ENCODE results near the gene PPP1R2C.

The PPP1R2C gene

DNA sequence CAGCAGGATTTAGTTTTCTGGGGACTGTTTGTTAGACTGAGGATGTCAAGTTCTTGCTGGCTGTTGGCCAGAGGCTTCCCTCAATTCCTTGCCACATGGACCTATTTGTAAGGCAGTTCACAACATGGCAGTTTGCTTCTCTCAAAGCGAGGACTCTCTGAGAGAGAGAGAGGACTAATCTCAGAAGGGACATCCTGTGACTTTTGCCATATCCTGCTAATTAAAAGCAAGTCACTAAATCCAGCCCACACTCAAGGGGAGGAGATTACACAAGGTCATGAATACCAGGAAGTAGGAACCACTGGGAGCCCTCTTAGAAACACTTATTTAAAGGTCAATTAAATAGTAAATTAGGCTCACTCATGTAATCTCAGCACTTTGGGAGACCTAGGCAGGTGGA is 38.2 kb downstream of the PPP1R2C start:
- ChIA-PET POLR2A (ENCODE audit: low non-redundant PET) (no interaction called here), CTCF (no interaction called here)
- no peak for DNase-seq (ENCODE audit: low spot score)
- TF ChIP-seq, protein P1, sequence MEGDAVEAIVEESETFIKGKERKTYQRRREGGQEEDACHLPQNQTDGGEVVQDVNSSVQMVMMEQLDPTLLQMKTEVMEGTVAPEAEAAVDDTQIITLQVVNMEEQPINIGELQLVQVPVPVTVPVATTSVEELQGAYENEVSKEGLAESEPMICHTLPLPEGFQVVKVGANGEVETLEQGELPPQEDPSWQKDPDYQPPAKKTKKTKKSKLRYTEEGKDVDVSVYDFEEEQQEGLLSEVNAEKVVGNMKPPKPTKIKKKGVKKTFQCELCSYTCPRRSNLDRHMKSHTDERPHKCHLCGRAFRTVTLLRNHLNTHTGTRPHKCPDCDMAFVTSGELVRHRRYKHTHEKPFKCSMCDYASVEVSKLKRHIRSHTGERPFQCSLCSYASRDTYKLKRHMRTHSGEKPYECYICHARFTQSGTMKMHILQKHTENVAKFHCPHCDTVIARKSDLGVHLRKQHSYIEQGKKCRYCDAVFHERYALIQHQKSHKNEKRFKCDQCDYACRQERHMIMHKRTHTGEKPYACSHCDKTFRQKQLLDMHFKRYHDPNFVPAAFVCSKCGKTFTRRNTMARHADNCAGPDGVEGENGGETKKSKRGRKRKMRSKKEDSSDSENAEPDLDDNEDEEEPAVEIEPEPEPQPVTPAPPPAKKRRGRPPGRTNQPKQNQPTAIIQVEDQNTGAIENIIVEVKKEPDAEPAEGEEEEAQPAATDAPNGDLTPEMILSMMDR (conservative IDR thresholded peaks at IDR 0.05; ENCODE audit: low read depth) = no peak
- H3K27ac ChIP-seq = no peak overlapping the region

DNA sequence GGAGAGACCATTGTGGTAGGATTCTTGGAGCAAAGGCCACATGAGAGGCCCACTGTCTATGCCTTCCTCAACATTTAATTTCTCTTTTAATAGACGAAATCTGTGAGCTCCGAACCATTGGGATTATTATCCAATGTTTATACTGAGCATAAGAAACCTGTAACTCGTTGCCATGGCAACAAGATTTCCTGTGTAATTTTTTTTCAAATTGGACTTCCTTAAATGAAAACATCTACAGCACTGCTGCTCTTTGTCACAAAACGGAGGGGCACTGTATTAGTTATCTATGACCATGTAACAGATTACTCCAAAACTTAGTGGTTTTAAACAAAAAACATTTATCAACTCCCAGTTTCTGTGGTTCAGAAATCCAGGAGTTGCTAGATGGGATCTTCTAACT is 38.7 kb downstream of the PPP1R2C start:
- CTCF ChIA-PET = no interaction called here
- TF ChIP-seq, protein P1 (conservative IDR thresholded peaks at IDR 0.05; ENCODE audit: low read depth) = no peak
- POLR2A ChIA-PET (ENCODE audit: low non-redundant PET) = no interaction called here
- no peak overlapping the region for H3K27ac ChIP-seq
- DNase-seq (ENCODE audit: low spot score) = no peak

DNA sequence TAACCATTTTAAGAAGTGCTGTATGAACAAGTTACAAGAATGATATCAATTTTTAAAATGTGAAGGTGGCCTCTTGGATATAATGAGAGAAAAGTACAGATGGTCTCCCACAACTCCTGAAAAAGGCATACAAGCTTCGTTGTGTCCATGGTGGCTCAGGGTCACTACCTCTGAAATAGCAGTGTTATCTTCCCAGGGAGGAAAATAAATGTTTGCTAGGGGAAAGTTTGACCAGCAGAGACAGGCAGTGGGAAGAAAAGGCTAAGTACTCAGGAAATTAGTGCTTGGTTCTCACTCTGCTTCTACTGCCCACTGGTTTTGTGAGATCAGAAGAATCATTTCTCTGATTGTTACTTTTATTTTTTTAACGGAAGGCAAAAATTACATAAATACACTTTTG is 39.4 kb downstream of the PPP1R2C start:
- POLR2A ChIA-PET (ENCODE audit: low non-redundant PET) = no interaction called here
- no peak overlapping the region for H3K27ac ChIP-seq
- CTCF ChIA-PET = no interaction called here
- TF ChIP-seq, protein P1 (conservative IDR thresholded peaks at IDR 0.05; ENCODE audit: low read depth) = no peak
- DNase-seq (ENCODE audit: low spot score) = no peak

DNA sequence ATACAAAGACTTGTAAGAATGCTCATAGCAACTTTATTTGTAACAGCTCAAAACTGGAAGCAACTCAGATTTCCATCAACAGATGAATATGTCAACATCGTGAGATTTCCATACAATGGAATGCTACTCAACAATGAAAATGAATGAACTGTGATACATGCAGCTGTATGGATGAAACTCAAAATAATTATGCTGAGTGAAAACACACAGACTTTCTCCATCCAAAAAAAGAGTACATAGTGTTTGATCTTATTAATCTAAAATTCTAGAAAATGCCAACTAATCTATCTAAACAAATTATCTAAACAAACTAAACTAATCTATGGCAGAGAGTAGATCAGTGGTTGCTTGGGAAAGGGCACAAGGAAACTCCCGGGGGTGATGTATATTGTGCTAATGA is 42.7 kb downstream of the PPP1R2C start:
- no peak for DNase-seq (ENCODE audit: low spot score)
- TF ChIP-seq, protein P1 (conservative IDR thresholded peaks at IDR 0.05; ENCODE audit: low read depth) = no peak
- H3K27ac ChIP-seq = no peak overlapping the region
- POLR2A ChIA-PET (ENCODE audit: low non-redundant PET) = no interaction called here
- CTCF ChIA-PET = interaction anchor here (0.6 kb wide), 1 partner anchor 9 kb away, joined by 4 read pairs; no protein-coding TSS in a partner anchor

DNA sequence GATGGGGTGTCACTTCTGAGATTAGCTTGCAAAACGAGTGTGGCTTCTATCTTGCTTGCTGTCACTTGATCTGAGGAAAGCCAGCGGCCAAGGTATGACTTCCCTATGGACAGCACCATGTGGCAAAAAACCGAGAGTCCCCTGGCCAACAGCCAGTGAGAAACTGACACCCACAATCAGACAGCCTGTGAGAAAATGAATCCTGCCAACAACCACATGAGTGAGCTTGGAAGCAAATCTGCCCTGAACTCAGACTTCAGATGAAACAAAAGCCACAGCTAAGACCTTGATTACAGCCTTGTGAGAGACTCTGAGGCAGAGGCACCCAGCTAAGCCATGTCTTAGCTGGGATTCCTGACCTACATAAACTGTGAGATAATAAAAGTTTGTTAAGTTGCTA is 45.5 kb downstream of the PPP1R2C start:
- H3K27ac ChIP-seq = no peak overlapping the region
- ChIA-PET CTCF (no interaction called here), POLR2A (ENCODE audit: low non-redundant PET) (no interaction called here)
- TF ChIP-seq, protein P1 (conservative IDR thresholded peaks at IDR 0.05; ENCODE audit: low read depth) = no peak
- DNase-seq (ENCODE audit: low spot score) = no peak

Data from RWPE1 (cell line).